ENCODE measurements around the gene MALRD1.

The MALRD1 gene

GRCh38 chr10:19200211-19200610 lies 151.6 kb downstream of the MALRD1 start:
- TF ChIP-seq, protein P1, sequence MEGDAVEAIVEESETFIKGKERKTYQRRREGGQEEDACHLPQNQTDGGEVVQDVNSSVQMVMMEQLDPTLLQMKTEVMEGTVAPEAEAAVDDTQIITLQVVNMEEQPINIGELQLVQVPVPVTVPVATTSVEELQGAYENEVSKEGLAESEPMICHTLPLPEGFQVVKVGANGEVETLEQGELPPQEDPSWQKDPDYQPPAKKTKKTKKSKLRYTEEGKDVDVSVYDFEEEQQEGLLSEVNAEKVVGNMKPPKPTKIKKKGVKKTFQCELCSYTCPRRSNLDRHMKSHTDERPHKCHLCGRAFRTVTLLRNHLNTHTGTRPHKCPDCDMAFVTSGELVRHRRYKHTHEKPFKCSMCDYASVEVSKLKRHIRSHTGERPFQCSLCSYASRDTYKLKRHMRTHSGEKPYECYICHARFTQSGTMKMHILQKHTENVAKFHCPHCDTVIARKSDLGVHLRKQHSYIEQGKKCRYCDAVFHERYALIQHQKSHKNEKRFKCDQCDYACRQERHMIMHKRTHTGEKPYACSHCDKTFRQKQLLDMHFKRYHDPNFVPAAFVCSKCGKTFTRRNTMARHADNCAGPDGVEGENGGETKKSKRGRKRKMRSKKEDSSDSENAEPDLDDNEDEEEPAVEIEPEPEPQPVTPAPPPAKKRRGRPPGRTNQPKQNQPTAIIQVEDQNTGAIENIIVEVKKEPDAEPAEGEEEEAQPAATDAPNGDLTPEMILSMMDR (IDR thresholded peaks at IDR 0.05; ENCODE audit: borderline replicate concordance, insufficient read depth, low read depth, low read length), result no peak
- no peak overlapping the region for H3K4me3 ChIP-seq (ENCODE audit: low read depth, low read length)

DNA sequence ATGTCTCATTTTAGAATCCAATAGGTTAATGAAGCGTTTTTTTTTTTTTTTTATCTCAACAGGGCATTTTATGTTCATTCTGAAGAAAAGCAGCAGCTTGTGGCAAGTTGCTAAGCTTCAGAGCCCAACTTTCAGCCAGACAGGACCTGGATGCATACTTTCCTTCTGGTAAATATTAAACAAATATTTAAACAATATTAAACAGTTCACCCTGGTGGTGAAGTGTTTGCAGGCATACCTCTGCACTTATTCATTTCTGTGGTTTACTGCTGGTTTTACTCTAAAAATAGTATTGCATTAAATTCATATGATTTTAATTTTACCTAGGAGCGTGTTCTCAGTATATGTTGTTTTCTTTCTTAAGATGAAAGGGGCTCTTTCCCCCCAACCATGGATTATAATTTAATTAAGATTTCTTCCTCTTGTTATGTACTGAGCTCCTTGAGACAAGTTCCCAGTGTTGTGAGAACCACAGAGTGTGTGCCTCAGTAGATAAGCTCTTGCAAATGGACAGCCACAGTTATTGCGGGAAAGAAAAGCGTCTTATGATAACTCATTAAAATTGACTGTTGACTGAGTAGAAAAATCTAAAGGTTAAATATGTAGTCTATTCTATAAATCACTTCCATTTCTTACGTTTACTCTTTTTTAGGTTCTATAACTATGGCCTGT lies 155.8 kb downstream of the MALRD1 start:
- TF ChIP-seq, protein P1 (IDR thresholded peaks at IDR 0.05; ENCODE audit: borderline replicate concordance, insufficient read depth, low read depth, low read length), result no peak
- no peak overlapping the region for H3K4me3 ChIP-seq (ENCODE audit: low read depth, low read length)

DNA sequence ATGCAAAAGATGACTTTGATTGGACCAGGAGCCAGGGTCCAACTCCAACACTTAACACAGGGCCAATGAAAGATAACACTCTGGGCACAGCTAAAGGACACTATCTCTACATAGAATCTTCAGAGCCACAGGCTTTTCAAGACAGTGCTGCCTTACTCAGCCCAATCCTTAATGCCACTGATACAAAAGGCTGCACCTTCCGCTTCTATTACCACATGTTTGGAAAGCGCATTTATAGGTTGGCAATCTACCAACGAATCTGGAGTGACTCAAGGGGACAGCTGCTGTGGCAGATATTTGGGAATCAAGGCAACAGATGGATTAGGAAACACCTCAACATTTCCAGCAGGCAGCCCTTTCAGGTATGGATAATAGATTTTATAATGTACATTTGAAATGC lies 160.7 kb downstream of the MALRD1 start:
- TF ChIP-seq, protein P1 (IDR thresholded peaks at IDR 0.05; ENCODE audit: borderline replicate concordance, insufficient read depth, low read depth, low read length), result no peak
- H3K4me3 ChIP-seq (ENCODE audit: low read depth, low read length), result no peak overlapping the region

GRCh38 chr10:19212590-19212989 lies 164.0 kb downstream of the MALRD1 start:
- TF ChIP-seq, protein P1 (IDR thresholded peaks at IDR 0.05; ENCODE audit: borderline replicate concordance, insufficient read depth, low read depth, low read length), result no peak
- H3K4me3 ChIP-seq (ENCODE audit: low read depth, low read length), result no peak overlapping the region

DNA sequence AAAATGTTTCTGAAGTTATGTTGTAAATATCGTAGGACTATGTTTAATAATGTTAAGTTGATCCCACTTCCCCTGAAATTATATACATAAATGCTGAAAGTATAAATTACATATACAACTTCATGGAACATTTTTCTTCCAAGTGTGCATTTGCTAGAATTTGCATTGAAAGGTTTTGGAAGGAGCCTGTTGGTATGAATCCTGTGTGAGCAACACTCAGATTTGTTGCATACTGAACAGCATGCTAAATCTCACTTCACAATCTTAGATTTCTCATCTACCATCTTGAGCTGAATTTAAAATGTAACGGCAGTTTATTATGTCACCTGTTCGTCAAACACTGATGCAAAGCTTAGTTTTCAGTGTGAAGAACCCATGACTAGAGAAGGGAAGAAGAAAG lies 172.6 kb downstream of the MALRD1 start:
- TF ChIP-seq, protein P1 (IDR thresholded peaks at IDR 0.05; ENCODE audit: borderline replicate concordance, insufficient read depth, low read depth, low read length), result no peak
- H3K4me3 ChIP-seq (ENCODE audit: low read depth, low read length), result no peak overlapping the region

GRCh38 chr10:19226025-19226424 lies 177.4 kb downstream of the MALRD1 start:
- no peak overlapping the region for H3K4me3 ChIP-seq (ENCODE audit: low read depth, low read length)
- TF ChIP-seq, protein P1 (IDR thresholded peaks at IDR 0.05; ENCODE audit: borderline replicate concordance, insufficient read depth, low read depth, low read length), result no peak

DNA sequence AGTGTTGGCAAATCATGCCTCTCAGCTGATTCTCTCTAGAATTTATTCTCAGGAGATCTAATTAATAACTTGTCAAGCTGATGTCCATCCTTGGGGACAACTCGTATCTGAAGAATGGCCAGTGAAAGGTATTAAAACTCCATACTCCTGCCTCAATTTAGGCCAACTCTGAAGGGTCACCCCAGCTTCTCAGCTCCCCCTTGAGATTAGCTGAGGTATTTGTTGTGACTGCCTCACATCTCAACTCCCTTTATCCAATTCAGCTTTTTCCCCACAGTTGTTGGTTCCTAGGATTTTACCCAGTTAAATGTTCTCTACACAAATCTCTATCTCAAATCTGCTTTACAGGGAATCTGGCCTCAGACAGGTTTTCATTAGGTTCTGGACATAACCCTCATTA lies 182.4 kb downstream of the MALRD1 start:
- no peak overlapping the region for H3K4me3 ChIP-seq (ENCODE audit: low read depth, low read length)
- TF ChIP-seq, protein P1 (IDR thresholded peaks at IDR 0.05; ENCODE audit: borderline replicate concordance, insufficient read depth, low read depth, low read length), result no peak
